Stimulated activated CD8-positive, alpha-beta memory T cell treated with anti-CD3 and anti-CD28 coated beads, Interleukin-4, amount 100 ng/mL, for 1 hour (primary cell): ENCODE measurements around the gene PPP6C.
A peak's percentile ranks its signal among the peaks of the same experiment; 100 is the strongest.
"Not testable (repeated sequence)": the region's sequence is repeated elsewhere in the genome, so short reads cannot be mapped to it uniquely, and the experiment has no call there.

Experiments used
- DNase-seq, 2 donors: peaks; one replicate each; pipeline ENCODE4 v3.0.0-alpha.2; 2020; ENCODE audit warnings: low read depth in 2 of 2, low spot score in 1 of 2

Gene PPP6C

GRCh38 chr9:125183054-125183453, 6.5 kb downstream of the PPP6C start:
- DNase-seq = no peak

- not testable (repeated sequence) for DNase-seq
Observed at GRCh38 chr9:125181756-125182155, 7.8 kb downstream of the PPP6C start.

GRCh38 chr9:125180876-125181275, 8.7 kb downstream of the PPP6C start:
- no peak for DNase-seq

GRCh38 chr9:125179776-125180175, 9.8 kb downstream of the PPP6C start:
- DNase-seq = not testable (repeated sequence)

GRCh38 chr9:125177888-125178287, 11.7 kb downstream of the PPP6C start:
- no peak for DNase-seq

- no peak for DNase-seq
Observed at GRCh38 chr9:125176636-125177035, 13.0 kb downstream of the PPP6C start.

GRCh38 chr9:125172031-125172755, 17.4 kb downstream of the PPP6C start:
- no peak for DNase-seq

- DNase-seq = no peak
Observed at GRCh38 chr9:125169895-125170294, 19.7 kb downstream of the PPP6C start.

GRCh38 chr9:125166762-125167161, 22.8 kb downstream of the PPP6C start:
- DNase-seq = no peak

GRCh38 chr9:125162891-125163290, 26.7 kb downstream of the PPP6C start:
- not testable (repeated sequence) for DNase-seq

GRCh38 chr9:125161284-125161918, 28.2 kb downstream of the PPP6C start:
- no peak for DNase-seq

GRCh38 chr9:125160750-125161149, 28.9 kb downstream of the PPP6C start:
- DNase-seq = no peak

GRCh38 chr9:125156551-125156950, 33.1 kb downstream of the PPP6C start:
- no peak for DNase-seq

- DNase-seq = no peak
Observed at GRCh38 chr9:125153712-125154367, 35.8 kb downstream of the PPP6C start.

- DNase-seq = no peak
Observed at GRCh38 chr9:125151730-125152129, 37.9 kb downstream of the PPP6C start.

GRCh38 chr9:125150349-125151245, 39.0 kb downstream of the PPP6C start:
- DNase-seq = no peak

GRCh38 chr9:125147401-125147951, 42.1 kb downstream of the PPP6C start:
- no peak for DNase-seq

- DNase-seq = no peak
Observed at GRCh38 chr9:125146247-125146646, 43.4 kb downstream of the PPP6C start.

GRCh38 chr9:125145425-125145824, 44.2 kb downstream of the PPP6C start:
- DNase-seq = no peak

- DNase-seq = peak; percentile 91 to 96
Observed at GRCh38 chr9:125143377-125144090, 46.1 kb downstream of the PPP6C start, which contains the start of gene SCAI. SCAI (minus strand) TSS chr9:125143528; CDS start chr9:125143437, 91 bp downstream.
